GM19372 (cell line): ENCODE data around the gene ZNF236.

Experiments
- ATAC-seq: cut with Tn5 transposase; IDR thresholded peaks from one replicate; pipeline ENCODE4 v1.9.1; 2021; ENCODE audit warnings: mild to moderate bottlenecking, low read depth, moderate library complexity; ENCODE audit not compliant: unreplicated experiment

Gene ZNF236

DNA sequence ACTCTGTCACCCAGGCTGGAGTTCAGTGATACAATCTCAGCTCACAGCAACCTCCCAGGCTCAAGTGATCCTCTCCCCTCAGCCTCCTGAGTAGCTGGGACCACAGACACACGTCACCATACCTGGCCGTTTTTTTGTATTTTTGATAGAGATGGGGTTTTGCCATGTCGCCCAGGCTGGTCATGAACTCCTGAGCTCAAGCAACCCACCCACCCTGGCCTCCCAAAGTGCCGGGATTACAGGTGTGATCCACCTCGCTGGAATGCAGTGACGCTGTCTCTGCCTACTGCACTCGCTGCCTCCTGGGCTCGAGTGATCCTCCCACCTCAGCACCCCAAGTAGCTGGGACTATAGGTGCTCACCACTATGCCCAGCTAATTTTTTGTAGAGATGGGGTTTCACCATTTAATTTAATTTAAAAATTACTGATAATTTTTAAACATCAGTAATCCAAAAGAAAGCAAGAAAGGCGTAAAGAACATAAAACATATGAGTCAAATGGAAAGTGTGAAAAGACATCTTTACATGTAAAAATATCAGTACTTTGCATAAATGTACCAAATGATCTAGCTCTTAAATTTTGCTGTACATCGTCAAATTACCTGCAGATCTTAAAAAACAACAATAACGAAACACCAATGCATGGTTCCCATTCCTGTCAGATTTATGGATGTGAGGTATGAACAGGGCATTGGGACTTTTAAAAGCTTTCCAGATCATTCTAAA lies 2.8 kb upstream of the ZNF236 start:
- ATAC-seq: no peak

DNA sequence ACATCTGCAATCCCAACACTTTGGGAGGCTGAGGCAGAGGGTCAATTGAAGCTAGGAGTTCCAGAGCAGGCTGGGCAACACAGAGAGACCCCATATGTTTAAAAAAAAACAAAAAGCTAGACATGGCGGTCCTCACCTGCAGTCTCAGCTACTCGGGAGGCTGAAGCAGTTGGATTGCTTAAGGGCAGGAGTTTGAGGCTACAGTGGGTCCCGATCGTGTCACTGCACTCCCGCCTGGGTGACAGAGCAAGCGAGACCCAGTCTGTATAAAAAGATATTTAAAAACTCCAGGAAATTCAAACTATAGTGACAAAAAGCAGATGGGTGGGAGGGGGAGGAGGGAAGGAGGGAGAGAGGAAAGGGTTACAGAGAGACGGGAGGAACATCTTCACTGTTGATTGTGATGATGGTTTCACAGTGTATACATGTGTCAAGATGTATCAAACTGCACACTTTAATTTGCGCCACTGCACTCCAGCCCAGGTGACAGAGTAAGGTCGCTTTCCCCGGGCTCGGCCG lies 942 bp upstream of the ZNF236 start:
- ATAC-seq: peak; percentile 15

DNA sequence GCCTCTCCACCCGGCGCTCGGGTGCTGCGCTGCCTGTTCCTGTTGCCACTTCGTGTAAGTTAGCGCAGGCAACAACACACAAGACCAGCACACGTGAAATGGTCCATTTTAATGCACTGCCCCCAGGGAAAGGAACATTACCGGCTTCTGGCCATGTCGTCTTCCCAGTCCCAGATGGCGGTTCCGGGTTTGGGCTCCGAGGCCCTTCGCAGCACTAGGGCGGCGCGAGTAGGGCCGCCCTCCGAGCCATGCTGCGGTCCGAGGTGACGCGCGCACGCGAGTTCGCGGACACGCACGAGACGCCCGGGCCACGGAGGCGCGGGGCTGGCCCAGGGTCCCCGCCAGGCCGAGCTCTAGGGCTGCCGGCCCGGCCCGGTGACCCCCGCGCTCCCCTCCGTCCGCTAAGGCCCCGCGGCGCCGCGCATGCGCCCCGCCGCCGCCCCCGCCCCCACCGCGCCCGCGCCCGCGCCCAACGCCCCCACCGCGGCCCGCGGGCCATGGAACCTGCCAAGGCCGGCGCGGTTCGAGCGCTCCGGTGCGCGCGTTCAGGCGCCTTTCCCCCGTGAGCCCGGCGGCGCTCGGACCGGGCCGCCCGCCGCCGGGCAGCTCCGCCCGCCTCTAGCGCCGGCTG lies 367 bp upstream of the ZNF236 start:
- peak; percentile 41 for ATAC-seq

DNA sequence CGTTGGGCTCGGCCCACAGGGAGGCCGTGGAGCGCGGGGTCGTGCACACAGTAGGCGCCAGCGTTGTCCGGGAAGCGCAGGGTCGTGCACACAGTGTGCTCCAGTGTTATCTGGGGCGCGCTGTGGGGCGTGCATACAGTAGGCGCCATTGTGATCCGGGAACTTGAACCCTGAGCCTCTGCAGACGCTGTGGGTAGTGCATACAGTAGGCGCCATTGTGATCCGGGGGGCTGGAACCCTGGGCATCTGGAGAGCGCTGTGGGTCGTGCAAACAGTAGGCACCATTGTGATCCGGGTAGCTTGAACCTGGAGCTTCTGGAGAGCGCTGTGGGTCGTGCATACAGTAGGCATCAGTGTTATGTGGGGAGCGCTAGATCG lies 793 bp downstream of the ZNF236 start:
- ATAC-seq: no peak

DNA sequence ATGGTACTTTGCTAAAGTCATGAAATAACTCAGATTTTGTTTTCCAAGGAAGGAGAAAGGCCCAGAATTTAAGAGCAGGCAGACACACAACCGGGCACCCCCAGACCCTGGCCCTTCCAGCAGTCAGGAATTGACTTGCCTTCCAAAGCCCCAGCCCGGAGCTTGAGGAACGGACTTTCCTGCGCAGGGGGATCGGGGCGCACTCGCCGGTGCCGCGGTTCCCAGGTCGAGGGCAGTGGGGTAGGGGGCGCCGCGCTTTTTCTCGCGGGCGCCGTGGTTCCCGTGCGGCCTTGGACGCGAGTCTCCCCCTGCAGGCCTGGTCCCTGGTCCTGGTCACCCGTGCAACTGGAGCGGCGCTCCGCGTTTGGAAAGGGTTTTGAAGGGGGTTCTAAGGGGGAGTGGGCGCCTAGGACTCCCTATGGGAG lies 1.2 kb downstream of the ZNF236 start:
- no peak for ATAC-seq

DNA sequence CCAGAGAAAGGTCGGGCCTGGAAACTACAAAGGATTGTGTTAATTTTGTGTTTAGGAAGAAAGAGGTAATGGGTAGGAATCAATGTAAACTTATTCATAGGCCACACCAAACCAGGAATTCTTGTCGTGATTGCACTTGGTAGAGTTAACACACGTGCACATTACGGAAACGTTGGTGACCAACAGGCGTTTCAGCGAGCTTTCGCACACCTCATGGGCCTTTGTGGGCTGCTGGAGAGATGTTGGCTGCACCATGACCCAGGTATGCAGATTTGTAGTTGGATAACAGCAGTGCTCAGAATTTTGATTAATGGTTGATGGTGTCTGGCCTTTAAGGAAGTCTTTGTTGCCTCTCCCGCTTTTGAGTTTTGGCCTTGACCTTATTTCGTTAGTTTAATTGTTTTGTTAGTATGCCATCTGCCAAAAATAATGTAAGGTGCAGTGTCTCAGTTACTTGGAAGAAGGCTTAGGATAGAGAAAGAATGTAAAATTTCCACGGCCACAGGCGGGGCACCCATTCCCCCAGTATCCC lies 1.9 kb downstream of the ZNF236 start:
- ATAC-seq: no peak

DNA sequence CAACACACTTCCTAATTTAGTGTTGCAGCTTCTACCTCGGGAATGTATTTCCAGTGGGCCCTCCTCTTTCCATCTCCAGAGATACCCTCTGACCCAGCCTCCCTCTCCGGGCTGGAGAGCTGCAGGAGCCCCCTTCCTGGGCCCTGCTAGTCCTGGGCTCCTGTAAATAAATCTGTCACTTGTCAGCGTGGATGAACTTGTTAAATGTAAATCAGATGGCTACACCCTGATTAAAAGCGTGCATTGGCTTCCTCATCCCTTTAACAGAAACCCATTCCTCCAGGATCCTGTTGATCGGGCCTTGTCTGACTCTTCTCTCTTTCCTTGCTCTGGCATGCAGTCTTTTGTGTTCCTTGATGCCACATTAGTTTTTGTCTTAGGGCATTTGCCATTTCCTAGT lies 2.4 kb downstream of the ZNF236 start:
- no peak for ATAC-seq

DNA sequence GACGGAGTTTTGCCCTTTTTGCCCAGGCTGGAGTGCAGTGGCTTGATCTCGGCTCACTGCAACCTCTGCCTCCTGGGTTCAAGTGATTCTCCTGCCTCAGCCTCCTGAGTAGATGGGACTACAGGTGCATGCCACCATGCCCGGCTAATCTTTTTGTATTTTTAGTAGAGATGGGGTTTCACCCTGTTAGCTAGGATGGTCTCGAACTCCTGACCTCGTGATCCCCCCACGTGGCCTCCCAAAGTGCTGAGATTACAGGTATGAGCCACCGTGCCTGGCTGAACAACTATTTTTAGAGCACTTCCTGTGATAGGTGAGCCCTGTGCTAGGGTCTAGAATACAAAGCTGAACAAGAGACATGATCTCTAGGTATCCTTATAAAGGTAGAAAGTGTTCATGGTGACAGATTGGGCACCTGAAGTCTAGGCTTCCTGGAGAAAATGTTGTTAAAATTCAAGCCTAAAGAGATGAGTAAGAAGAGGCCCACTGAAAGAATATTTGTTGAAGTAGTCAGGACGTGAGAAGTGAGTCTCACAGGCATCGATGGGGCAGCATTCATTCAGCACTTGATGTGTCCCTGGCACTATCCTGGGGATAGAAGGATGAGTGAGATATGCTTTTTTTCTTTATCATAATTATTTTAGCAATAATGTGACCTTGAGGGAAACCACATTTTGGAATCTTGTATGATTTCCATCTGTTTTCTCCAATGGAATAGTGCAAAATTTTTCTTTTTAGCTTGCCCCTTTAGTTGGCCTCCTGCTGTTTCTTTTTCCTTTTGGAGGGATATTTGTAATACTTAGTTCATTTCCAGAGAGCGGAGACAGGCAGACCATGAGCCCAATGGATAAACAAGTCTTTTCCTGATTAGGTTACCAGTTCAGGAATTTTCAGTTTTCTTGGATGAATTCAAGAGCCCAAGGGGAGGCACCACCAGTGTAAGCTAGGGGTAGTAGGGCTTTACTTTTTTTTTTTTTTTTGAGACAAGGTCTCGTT lies 5.1 kb downstream of the ZNF236 start:
- ATAC-seq: no peak

DNA sequence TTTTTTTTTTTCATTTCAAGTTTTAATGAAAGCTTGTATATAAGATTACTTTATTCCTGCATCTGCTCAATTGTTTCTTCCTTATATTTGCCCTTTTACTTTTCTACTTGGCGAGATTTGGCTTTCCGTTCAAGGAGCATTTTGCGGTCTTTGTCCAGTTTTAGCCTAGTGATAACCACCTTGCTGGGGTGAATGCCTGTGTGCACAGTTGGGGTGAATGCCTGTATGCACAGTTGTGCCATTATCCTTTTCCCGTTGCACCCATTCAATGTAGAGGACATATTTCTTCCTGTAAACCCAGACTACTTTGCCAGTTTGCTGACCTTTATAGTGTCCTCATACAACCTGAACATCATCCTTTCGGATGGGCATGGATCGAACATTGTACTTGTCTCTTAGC lies 12.0 kb downstream of the ZNF236 start:
- no peak for ATAC-seq

DNA sequence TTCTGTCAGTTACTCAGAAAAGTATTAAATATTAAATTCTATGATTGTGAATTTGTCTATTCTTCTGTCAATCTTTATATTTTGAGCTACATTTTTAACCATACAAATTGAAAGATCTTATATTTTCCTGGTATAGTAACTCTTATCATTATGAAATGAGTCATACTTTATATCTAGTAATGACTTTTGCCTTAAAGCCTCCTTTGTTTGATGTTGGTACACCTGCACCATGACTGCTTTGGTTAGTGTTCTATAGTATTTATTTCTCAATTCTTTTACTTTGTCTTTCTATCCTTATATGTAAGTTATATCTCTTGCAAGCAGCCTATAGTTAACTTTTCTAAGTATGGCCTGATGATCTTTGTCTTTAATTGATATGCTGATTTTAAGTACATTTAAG lies 13.0 kb downstream of the ZNF236 start:
- ATAC-seq: no peak

DNA sequence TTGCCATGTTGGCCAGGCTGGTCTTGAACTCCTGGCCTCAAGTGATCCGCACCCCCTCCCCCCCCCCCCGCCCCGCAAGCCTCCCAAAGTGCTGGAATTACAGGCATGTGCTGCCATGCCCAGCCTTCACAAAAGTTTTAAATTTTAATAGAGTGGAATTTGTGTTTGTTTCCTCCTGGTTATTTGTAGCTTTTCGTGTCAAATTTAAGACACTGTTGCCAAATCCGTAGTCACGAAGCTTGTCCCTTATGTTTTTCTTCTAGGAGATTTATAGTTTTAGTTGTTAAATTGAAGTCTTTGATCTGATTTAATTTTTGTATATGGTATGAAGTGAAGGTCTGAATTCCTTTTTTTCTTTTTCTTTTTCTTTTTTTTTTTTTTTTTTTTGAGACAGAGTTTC lies 14.7 kb downstream of the ZNF236 start:
- ATAC-seq: no peak

DNA sequence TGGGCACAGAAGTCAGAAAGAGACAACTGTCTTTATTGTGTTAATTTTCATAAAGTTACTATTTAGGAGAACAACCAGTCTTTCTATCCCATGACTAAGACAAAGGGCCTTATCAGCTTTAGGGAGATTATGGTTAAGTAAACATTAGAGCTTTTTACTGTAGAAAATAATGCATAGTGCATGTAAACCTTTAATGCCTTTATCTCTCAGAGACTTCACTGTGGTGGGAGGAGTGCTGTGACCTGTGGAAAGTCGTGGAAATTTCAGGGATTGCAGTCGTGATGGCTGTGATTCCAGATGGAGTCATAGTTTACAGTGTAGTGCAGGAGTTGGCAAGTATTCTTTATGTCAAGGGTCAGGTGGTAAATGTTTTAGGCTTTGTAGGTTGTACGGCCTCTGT lies 15.8 kb downstream of the ZNF236 start:
- no peak for ATAC-seq

DNA sequence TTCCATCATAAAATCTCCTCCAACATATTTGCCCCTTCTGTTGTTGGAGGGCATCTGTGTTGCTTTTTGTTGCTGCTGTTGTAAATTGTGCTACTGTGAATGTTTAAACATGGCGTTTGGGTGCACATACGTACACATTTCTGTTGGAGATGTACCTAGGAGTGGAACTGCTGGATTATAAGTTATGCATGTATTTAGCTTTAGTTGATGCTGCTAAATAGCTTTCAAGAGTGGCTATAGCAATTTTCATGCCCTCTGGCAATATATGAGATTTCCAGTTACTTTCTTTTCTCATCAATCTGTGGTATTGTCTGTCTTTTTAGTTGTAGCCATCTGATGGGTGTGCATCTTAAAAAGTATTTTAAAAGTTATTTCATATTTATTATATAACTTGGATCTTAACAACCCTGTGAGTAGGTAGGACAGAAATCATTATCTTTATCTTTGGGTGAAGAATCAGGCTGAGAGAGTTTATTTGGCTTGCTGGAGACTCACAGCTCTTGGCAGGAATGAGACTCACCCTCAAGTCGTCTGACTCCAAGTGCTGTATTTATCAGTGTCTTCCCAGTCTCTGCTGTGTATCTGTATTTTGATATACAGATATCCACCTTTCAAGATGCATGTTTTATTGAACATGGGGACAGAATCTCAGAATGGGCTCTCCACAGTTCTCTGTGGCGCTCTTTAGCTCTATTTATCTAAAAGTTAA lies 16.9 kb downstream of the ZNF236 start:
- no peak for ATAC-seq

DNA sequence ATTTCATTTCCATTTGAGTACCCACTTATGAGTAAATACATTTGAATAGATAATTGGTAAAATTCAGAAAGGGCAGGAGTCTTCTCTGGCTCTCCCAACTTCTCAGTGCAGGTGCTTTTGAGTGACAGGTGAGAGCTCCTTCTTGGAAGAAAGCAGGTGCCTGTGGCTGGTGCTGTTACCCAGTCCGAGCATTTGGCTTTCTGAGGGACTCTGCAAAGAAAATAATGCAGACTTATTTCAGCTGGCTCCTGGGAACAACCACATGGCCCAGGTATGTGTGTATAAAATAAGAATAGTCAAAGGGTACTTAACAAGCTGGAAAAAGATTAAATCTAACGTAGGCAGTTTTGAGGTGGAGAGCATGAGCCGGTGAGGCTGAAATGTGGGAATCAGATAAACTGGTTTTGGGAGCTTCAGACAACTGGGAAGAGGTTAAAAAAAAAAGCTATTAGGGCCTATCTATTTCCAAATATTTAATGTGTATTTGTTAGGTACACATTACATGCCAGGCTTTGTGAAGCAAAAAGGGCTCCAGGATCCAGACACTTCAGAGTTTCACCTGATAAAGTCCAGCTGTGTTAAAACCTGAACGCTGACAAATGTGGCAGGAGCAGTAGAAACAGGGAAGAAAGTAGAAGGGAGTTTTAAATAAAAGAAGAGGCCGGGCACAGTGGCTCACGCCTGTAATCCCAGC lies 20.6 kb downstream of the ZNF236 start:
- no peak for ATAC-seq

DNA sequence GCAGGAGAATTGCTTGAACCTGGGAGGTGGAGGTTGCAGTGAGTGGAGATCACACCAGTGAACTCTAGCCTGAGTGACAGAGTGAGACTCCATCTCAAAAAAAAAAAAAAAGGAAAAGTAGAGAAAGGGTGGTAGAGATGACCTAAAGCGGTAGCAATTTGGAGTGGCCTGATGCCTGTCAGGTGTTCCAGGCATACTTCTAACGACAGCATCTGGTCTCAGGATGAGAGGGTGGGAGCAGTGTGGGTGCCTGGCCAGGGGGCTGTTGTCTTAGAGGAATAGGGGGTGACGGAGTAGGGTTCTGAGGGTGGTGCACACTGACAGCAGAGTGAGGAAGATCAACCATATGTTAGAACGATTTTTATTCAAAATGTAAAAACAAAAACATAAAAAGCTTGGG lies 21.8 kb downstream of the ZNF236 start:
- no peak for ATAC-seq

DNA sequence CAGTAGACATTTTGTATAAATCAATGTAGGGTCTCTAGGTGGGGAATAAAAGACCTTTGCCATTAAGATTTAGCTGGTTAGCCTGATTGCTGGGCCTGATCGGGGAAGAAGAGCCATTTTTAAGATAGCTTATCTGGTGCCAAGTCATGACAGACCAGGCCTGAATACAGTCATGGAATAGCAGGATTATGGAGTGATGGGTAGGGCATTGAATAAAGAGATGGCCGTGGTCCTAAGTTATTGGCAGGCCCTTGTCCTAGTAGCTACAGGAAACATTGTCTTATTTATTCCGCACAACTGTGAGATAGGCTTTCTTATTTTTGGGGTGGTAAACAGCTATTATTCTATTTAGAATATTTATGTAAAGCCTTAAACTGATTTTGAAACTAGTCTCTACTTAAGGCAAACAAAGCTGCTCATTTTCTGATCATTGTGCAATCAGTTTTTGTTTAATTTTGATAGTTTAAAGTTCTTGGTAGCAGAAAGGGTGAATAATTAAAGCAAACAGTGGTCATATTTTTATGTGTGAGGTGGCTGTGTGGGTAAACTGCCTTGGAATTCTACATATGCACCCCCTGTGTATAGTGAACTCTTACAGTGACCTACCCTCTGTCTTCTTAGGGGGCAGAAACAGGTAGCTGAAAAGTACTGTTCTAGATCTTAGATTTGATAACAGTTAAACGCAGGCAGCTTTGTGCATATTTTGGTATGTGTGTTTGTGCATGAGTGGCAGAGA lies 22.6 kb downstream of the ZNF236 start:
- no peak for ATAC-seq

DNA sequence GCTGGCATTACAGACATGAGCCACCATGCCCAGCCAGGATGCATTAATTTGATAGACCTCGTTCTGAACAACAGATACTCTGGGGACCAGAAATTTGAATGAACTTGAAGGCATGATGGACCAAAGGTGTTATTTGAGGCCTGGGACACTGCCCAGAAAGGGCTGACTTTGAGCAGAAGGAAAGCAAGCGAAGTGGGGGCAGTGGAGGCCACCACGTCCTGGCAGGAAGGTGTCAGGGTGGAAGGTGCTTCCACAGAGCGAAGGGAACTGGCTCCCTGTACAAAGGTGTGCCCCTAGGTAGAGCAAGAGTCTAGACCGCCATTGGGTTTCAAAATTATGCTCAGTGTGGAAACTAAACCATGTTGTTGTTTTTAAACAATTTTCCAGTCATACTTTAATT lies 23.9 kb downstream of the ZNF236 start:
- no peak for ATAC-seq

DNA sequence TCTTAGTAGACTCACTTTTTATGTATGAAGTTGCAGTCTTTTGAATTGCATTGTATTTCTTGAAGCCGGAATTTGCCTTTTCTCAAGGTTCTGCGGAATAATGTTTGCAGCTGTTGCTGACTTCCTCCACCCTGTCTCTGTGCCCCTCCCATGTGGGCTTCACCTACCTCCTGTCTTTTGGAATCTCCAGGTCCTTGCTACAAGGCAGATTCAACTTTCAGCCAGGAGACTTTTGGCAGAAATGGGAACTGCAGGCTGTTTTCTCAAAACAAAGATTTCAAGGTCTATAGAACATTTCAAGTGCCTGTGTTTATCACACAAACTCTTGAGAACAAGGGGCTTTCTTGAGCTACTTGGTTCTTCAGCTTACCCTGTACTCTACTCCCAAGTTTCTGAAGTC lies 25.6 kb downstream of the ZNF236 start:
- ATAC-seq: no peak

DNA sequence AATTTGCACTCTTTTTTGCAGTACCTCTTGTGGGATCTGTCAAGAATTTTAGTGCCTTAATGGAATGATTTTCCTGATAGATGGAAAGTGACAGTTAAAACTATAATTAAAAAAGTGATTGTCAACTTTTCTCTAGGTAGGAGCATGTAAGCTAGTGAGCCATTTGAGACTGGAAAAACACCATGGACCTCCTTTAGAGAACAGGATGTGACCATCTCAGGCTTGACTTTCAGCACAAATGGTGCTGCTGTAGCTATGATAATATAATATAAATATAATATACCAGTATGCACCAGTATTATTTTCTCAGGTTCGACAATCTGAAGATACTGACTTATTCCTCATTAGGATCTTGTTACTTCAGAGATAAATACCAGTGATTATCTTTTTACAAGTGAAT lies 27.8 kb downstream of the ZNF236 start:
- ATAC-seq: no peak
